GM18909 (cell line): ENCODE data around the gene RNASE12.
A peak's percentile ranks its signal among the peaks of the same experiment; 100 is the strongest.
"Not testable (repeated sequence)": the region's sequence is repeated elsewhere in the genome, so short reads cannot be mapped to it uniquely, and the experiment has no call there.

Experiments used
- ATAC-seq: cut with Tn5 transposase; IDR thresholded peaks from one replicate; pipeline ENCODE4 v1.9.1; 2021; ENCODE audit warnings: mild to moderate bottlenecking; ENCODE audit not compliant: unreplicated experiment, poor library complexity

RNASE12 gene

GRCh38 chr14:20614038-20614840 lies 23.1 kb upstream of the RNASE12 start:
- peak; percentile 2 for ATAC-seq

- ATAC-seq = peak; percentile 67
Observed at GRCh38 chr14:20613094-20614037, 22.2 kb upstream of the RNASE12 start.

GRCh38 chr14:20612403-20612802 lies 21.2 kb upstream of the RNASE12 start:
- no peak for ATAC-seq

- no peak for ATAC-seq
Observed at GRCh38 chr14:20611277-20611676, 20.1 kb upstream of the RNASE12 start.

GRCh38 chr14:20610002-20610765 lies 19.0 kb upstream of the RNASE12 start:
- ATAC-seq = peak; percentile 22

- ATAC-seq = peak; percentile 23
Observed at GRCh38 chr14:20609215-20610001, 18.2 kb upstream of the RNASE12 start.

- ATAC-seq = no peak
Observed at GRCh38 chr14:20608383-20609110, 17.4 kb upstream of the RNASE12 start.

GRCh38 chr14:20607617-20608016 lies 16.4 kb upstream of the RNASE12 start:
- no peak for ATAC-seq

- ATAC-seq = no peak
Observed at GRCh38 chr14:20606902-20607242, 15.7 kb upstream of the RNASE12 start.

GRCh38 chr14:20606190-20606901 lies 15.2 kb upstream of the RNASE12 start:
- ATAC-seq = no peak

- no peak for ATAC-seq
Observed at GRCh38 chr14:20603813-20604690, 12.9 kb upstream of the RNASE12 start.

GRCh38 chr14:20602583-20602982 lies 11.4 kb upstream of the RNASE12 start:
- no peak for ATAC-seq

- no peak for ATAC-seq
Observed at GRCh38 chr14:20601522-20601921, 10.3 kb upstream of the RNASE12 start.

GRCh38 chr14:20597108-20597507 lies 5.9 kb upstream of the RNASE12 start:
- ATAC-seq = no peak

- ATAC-seq = not testable (repeated sequence)
Observed at GRCh38 chr14:20595726-20596125, 4.5 kb upstream of the RNASE12 start.

- no peak for ATAC-seq
Observed at GRCh38 chr14:20592574-20592973, 1.4 kb upstream of the RNASE12 start.

GRCh38 chr14:20587489-20588154 lies 3.6 kb downstream of the RNASE12 start, which contains the start of gene RNASE11:
TSS of gene RNASE11 (minus strand) at chr14:20588001.
- ATAC-seq = no peak
